GM18517 (cell line): ENCODE measurements around the gene PLEKHN1.

Source experiments
- ATAC-seq: cut with Tn5 transposase; IDR thresholded peaks from one replicate; pipeline ENCODE4 v1.9.1; 2021; ENCODE audit warnings: mild to moderate bottlenecking, moderate library complexity; ENCODE audit not compliant: unreplicated experiment

Gene PLEKHN1

GRCh38 chr1:929712-930632 is 36.3 kb upstream of the PLEKHN1 start:
- no peak for ATAC-seq

- no peak for ATAC-seq
Observed at GRCh38 chr1:930633-931138, 35.6 kb upstream of the PLEKHN1 start.

GRCh38 chr1:931380-932172 is 34.7 kb upstream of the PLEKHN1 start:
- no peak for ATAC-seq

GRCh38 chr1:932173-932510 is 34.1 kb upstream of the PLEKHN1 start:
- no peak for ATAC-seq

GRCh38 chr1:932776-933602 is 33.3 kb upstream of the PLEKHN1 start:
- no peak for ATAC-seq

GRCh38 chr1:933603-933940 is 32.7 kb upstream of the PLEKHN1 start:
- ATAC-seq = no peak

GRCh38 chr1:934991-935750 is 31.1 kb upstream of the PLEKHN1 start:
- ATAC-seq = no peak

DNA sequence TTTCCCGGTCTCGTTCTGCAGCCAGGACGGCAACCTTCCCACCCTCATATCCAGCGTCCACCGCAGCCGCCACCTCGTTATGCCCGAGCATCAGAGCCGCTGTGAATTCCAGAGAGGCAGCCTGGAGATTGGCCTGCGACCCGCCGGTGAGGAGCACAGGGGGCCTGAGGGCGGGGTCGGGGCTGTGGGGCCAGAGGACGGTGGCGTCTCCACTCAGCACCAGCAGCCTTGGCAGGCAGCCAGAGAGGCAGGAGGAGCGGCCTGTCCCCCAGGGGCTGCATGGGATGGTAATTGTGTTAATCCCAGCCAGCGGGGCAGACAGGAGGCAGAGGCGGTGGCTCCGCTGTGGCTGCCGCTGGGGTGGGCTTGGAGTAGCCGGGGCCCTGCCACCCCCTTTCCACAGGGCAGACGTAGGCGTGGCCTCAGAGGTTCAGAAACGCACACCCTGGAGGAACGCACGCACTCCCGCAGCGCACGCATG is 30.5 kb upstream of the PLEKHN1 start:
- ATAC-seq = no peak

DNA sequence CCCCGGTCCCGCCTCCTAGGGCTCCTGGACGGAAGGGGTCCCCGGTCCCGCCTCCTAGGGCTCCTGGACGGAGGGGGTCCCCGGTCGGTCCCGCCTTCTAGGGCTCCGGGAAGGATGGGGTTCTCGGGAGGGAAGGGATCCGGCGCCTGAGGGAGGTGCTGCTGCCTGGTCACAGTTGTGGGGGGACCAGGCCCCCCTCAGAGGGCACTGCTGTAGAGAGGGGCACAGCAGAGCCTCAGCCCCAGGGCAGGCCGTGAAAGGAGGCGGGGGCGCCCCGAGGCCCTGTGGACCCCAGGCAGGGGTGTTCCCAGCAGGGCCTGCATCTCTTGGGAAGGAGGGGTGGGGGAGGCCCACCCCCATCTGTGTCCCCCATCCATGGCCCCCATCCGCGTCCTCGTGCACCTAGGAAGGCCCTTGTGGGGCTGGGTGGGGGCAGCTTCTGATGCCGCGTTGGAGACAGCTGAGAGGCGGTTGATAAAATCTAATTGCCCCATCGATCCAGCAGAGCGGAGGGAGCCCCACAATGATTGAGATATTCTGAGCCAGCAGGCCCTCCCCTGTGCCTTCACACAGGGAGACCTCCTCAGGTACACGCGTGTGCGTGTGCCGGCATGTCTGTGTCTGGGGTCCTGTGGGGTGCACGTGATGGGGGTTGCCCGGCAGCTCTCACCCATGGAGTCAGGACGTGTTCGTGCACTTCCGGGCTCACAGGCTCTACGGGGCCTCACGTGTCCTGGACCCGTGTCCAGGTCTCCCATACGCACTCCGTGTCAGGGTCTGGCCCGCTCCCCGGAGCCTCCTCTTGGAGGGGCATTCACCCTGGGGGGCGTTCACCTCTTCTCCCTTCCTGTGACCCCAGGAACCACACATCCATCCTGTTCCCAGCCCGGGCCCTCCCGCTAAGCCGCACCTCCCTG is 29.7 kb upstream of the PLEKHN1 start:
- ATAC-seq = no peak

DNA sequence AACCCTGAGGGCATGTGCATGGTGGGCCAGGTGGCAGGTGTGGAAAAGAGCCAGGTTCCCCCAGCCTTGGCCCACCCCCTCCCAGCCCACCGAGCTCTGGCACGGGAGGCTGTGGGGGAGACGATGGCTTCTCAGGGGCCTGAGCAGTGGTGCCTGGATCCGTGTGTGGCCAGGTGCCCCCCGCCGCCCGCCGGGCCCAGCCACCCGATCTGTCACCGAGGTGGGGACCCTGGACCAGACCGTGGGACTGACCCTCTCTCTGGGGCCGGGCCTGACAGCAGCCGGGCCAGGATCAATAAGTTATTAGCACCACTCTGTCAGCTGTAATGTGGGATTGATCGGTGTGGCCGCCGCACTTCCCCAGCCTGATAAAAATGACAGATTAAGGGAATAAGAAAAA is 28.8 kb upstream of the PLEKHN1 start:
- ATAC-seq = no peak

DNA sequence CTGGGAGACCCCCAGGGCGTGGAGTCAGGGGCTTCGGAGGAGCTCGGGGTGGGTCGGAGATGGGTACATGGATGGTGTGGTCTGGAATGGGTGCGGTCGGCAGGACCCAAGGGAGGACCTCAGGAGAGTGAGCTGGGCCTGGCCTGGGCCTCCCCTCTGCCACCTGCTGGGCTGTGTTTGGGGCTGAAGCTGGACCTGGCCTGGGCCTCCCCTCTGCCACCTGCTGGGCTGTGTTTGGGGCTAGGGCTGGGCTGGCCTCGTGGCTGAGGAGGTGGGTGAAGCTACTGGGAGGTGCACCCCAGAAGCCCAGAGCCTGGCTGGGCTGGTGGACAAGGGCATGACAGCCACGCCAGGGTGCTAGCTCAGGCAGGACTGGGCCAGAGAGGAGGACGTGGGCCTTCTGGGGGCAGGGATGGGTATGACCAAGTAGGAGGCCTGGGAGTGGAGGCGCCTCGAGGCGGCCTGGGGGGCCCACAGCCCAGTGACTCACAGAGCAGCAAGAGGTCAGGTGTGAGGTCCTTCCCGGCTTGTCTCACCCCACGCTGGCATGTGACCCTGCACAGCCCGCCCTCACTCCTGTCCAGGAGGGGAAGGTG is 28.1 kb upstream of the PLEKHN1 start:
- no peak for ATAC-seq

- no peak for ATAC-seq
Observed at GRCh38 chr1:938711-939489, 27.4 kb upstream of the PLEKHN1 start.

DNA sequence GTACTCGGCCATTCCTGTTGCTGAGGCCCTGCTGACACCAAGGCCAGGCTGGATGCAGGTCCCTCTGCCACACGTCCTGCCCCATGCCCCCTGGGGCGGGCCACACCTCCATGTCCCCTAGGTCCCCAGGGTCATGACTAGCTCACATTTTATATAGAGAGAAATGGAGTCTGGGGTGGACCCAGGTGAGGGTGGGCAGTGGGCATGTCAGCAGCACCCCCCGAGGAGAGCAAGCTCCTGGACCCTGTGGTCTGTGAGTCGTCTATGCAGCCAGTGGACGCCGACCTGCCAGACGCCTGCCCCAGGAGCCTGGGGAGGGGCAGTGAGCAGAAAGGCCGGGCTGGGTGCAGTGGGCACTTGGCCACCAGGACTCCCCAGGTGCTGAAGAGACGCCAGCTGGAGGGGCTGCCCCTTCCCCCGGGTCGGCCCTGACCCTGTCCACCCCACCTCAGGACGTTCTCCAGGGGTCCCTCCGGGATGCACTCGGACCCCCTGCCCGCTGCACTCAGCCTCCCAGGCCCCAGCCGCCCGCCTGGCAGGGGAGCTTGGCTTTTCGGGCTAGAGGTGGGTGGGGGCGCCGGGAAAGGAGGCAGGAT is 26.7 kb upstream of the PLEKHN1 start:
- ATAC-seq = no peak

GRCh38 chr1:940107-941014 is 25.9 kb upstream of the PLEKHN1 start:
- no peak for ATAC-seq

DNA sequence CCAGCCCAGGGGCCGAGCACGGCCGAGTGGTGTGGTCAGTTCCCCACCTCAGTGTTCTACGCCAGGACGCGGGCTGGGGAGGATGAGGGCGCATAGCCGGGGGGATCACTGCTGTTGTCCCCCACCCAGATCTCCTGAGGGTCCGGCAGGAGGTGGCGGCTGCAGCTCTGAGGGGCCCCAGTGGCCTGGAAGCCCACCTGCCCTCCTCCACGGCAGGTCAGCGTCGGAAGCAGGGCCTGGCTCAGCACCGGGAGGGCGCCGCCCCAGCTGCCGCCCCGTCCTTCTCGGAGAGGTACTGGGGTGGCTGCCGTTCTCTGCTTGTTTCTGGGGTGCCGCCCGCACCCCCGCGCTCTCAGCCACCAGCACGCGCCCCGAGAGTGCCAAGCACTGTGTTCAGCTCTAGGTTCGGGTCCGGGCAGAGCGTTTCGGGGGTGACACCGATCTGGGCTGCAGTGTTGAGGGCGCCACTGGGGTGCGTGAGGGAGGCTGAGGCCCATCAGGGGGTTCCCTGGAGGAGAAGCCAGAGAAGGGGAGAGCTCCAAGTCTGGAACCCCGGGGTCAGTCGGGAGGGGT is 25.2 kb upstream of the PLEKHN1 start:
- ATAC-seq = no peak
